CD4-positive, alpha-beta memory T cell (primary cell): ENCODE data around the gene TTYH1. TPM values are rescaled to one million over a fixed set of nuclear protein-coding genes. Genes with fewer than 3 reads are reported as not detected.
"Not testable (repeated sequence)": the region's sequence is repeated elsewhere in the genome, so short reads cannot be mapped to it uniquely, and the experiment has no call there.

Experiments
- CTCF ChIA-PET: fragments of 350-600 bp; sonication (Branson Sonifier 250); formaldehyde crosslinking; loops from one replicate; lab custom pipeline; 2021; ENCODE audit warnings: inconsistent platforms; ENCODE audit not compliant: partially characterized antibody; lab: Charles Lee
- POLR2A ChIA-PET: fragments of 350-600 bp; sonication (Branson Sonifier 250); formaldehyde crosslinking; loops from one replicate; lab custom pipeline; 2021; ENCODE audit not compliant: partially characterized antibody; lab: Charles Lee
- DNase-seq, 5 donors: peaks; one replicate each; pipeline versions ENCODE4 v3.0.0 to v3.0.0-alpha.2; 2020 to 2022; ENCODE audit warnings: mixed read lengths in 1 of 5
- H3K27ac ChIP-seq: one replicate; pipeline ENCODE4 v1.7.0; 2013; ENCODE audit warnings: low read depth, low read length
- H3K27me3 ChIP-seq: 2 replicates; pipeline ENCODE4 v1.7.0; 2013; ENCODE audit warnings: mild to moderate bottlenecking, low read length, moderate library complexity; ENCODE audit not compliant: insufficient read depth
- H3K36me3 ChIP-seq: 2 replicates; pipeline ENCODE4 v1.7.0; 2013; ENCODE audit warnings: mild to moderate bottlenecking, low read length, moderate library complexity; ENCODE audit not compliant: insufficient read depth
- H3K4me1 ChIP-seq: 2 replicates; pipeline ENCODE4 v1.7.0; 2013; ENCODE audit warnings: mild to moderate bottlenecking, low read length, moderate library complexity; ENCODE audit not compliant: insufficient read depth
- H3K4me3 ChIP-seq, 2 donors: one replicate each; pipeline ENCODE4 v1.7.0; 2013; ENCODE audit warnings: low read length in 2 of 2, mild to moderate bottlenecking in 1 of 2
- H3K9me3 ChIP-seq, 2 donors: one replicate each; pipeline ENCODE4 v1.7.0; 2013; ENCODE audit warnings: low read length in 2 of 2, control low read depth in 1 of 2; ENCODE audit not compliant: control insufficient read depth in 1 of 2
- H3K27ac Mint-ChIP-seq, 7 donors: one replicate each; pipeline ENCODE4 v1.8.0; 2020 to 2021; ENCODE audit warnings: mixed read lengths in 7 of 7, mild to moderate bottlenecking in 6 of 7, inconsistent platforms in 3 of 7, moderate library complexity in 3 of 7
- H3K27me3 Mint-ChIP-seq, 2 donors: one replicate each; pipeline ENCODE4 v1.8.0; 2020 to 2021; ENCODE audit warnings: mixed read lengths in 2 of 2
- H3K36me3 Mint-ChIP-seq, 2 donors: one replicate each; pipeline ENCODE4 v1.8.0; 2020 to 2021; ENCODE audit warnings: mixed read lengths in 2 of 2, inconsistent platforms in 1 of 2, mild to moderate bottlenecking in 1 of 2
- H3K4me1 Mint-ChIP-seq, 4 donors: one replicate each; pipeline ENCODE4 v1.8.0; 2020 to 2021; ENCODE audit warnings: mixed read lengths in 4 of 4, mild to moderate bottlenecking in 1 of 4
- H3K4me3 Mint-ChIP-seq, 8 donors: one replicate each; pipeline ENCODE4 v1.8.0; 2020 to 2021; ENCODE audit warnings: mixed read lengths in 8 of 8, mild to moderate bottlenecking in 7 of 8, moderate library complexity in 6 of 8, inconsistent platforms in 3 of 8
- H3K9me3 Mint-ChIP-seq, 8 donors: one replicate each; pipeline ENCODE4 v1.8.0; 2020 to 2021; ENCODE audit warnings: mixed read lengths in 8 of 8, mild to moderate bottlenecking in 5 of 8, inconsistent platforms in 3 of 8, moderate library complexity in 1 of 8
- intact Hi-C: fragments of 100-400 bp; cut with micrococcal nuclease; formaldehyde crosslinking; loops from one replicate; pipeline ENCODE4 v1.15.1; 2023
- polyA plus RNA-seq, 2 donors: library from polyadenylated mRNA; unstranded; fragments of 300-500 nt; fragmentation: Illumina TruSeq; gene quantifications; one replicate each; pipeline ENCODE4 v1.2.3, GENCODE V29; 2021
- total RNA-seq, 2 experiments: library from RNA; stranded (reverse); gene quantifications; one replicate each; pipeline ENCODE4 v1.2.3, GENCODE V29; 2021

Gene TTYH1
- total and polyA plus RNA-seq, 4 experiments from 2014 or later: 0.29 TPM; not detected in 3

DNA sequence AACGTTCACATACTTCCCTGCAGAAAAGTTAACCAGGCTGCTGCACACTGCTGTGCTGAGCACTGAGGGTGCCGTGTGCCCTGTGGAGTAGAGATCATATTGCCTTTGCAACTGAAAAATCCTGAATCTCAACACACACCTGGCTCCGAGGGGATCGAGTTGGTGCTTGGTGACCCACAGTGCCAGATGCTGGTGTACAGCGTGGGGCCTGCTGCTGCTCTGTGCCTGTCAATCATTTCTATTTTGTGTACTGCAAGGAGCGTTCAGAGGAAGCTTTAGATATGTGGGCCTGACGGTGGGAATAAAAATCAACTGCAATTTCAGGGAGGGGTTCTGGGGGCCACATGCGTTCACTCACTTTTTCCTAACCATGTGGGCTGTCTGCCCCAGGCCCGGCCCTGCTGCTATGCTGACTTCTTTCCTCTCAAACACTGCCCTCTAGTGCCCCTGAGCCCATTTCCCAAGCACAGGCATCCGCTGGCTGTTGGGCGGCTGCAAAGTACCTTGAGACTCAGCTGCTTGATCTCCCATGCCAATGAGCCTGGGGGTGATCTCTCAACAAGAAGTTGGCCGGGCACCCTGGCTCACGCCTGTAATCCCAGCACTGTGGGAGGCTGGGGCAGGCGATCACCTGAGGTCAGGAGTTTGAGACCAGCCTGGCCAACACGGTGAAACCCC is 24.0 kb downstream of the TTYH1 start:
- peak overlapping the region in 2 of 7 donors; percentile 44 to 60 for H3K27ac Mint-ChIP-seq

DNA sequence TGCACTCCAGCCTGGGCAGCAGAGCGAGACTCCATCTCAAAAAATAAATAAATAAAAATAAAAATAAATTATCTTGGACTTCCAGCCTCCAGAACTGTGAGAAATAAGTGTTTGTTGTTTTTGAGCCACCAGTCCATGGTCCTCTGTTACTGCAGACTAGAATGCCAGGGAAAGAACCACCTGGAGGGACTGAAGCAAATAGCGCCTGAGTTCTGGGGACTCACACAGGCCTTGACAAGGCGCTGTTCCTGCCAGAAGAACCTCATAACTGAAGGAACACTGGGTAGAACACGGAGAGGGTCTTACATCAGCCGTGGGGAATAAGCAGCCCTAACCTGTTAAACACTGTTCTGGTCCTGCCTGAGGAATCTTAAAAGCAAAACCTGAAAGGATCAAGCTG is 25.4 kb downstream of the TTYH1 start:
- Mint-ChIP-seq H3K27ac (no peak overlapping the region), H3K4me1 (peaks cover 1 to 24% (median 9%) of the 10 kb centered on the region in 4 donors), H3K4me3 (no peak overlapping the region), H3K36me3 (peaks cover 8 to 22% of the 10 kb centered on the region in 2 donors), H3K27me3 (no peaks in the 10 kb centered on the region), H3K9me3 (peaks cover 0 to 2% (median 0%) of the 10 kb centered on the region in 8 donors)
- Histone ChIP-seq H3K36me3 (peaks cover 3% of the 10 kb centered on the region), H3K9me3 (no peaks in the 10 kb centered on the region), H3K27ac (no peak overlapping the region), H3K4me3 (no peak overlapping the region), H3K4me1 (no peaks in the 10 kb centered on the region), H3K27me3 (no peaks in the 10 kb centered on the region)
- intact Hi-C loops: loop anchor here (10.0 kb wide), 1 partner anchor 1214 kb away; the partner anchor contains the start of gene U2AF2
- CTCF ChIA-PET: no interaction called here
- no peak for DNase-seq
- POLR2A ChIA-PET: no interaction called here

More for the DNA sequence above, 24.0 kb downstream of the TTYH1 start:
- Histone ChIP-seq H3K4me1 (no peaks in the 10 kb centered on the region), H3K27ac (no peak overlapping the region), H3K36me3 (no peaks in the 10 kb centered on the region), H3K4me3 (no peak overlapping the region), H3K27me3 (no peaks in the 10 kb centered on the region), H3K9me3 (no peaks in the 10 kb centered on the region)
- ChIA-PET POLR2A (interaction anchor here (2.0 kb wide), 2 partner anchors 9 kb away, joined by 7 to 12 read pairs; partner anchors contain the start of gene LENG8), CTCF (interaction anchor here (1.4 to 1.7 kb wide), 2 partner anchors 9 to 114 kb away, joined by 5 to 10 read pairs; partner anchors contain the start of gene LENG8)
- no peak for DNase-seq
- no peaks in the 10 kb centered on the region for H3K9me3 Mint-ChIP-seq
- H3K36me3 Mint-ChIP-seq: peaks cover 4 to 14% of the 10 kb centered on the region in 2 donors
- peaks cover 9 to 33% (median 16%) of the 10 kb centered on the region in 4 donors for H3K4me1 Mint-ChIP-seq
- H3K4me3 Mint-ChIP-seq: no peak overlapping the region
- intact Hi-C loops: no loop called here
- no peaks in the 10 kb centered on the region for H3K27me3 Mint-ChIP-seq

DNA sequence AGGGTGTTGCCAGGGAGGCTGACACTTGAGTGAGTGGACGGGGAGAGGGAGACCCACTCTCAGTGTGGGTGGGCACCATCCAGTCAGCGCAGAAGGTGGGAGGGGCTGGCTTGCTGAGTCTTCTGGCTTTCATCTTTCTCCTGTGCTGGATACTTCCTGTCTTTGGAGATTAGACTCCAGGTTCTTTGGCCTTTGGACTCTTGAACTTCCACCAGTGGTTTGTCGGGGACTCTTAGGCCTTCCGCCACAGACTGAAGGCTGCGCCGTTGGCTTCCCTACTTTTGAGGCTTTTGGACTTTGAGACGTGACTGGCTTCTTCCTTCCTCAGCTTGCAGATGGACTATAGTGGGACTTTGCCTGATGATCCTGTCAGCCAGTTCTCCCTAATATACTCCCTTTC is 29.5 kb downstream of the TTYH1 start:
- ChIA-PET POLR2A (no interaction called here), CTCF (no interaction called here)
- Mint-ChIP-seq H3K4me3 (peak overlapping the region in 1 of 8 donors; percentile 23), H3K9me3 (peaks cover 0 to 9% (median 0%) of the 10 kb centered on the region in 8 donors), H3K27ac (peak overlapping the region in 3 of 7 donors; percentile 24 to 49 (median 43)), H3K36me3 (peaks cover 8 to 39% of the 10 kb centered on the region in 2 donors), H3K4me1 (peaks cover 14 to 34% (median 24%) of the 10 kb centered on the region in 4 donors), H3K27me3 (no peaks in the 10 kb centered on the region)
- intact Hi-C loops: loop anchor here (5.0 to 10.0 kb wide), 3 partner anchors 242 to 1210 kb away; partner anchors contain the start of genes MYADM, RPS9 and U2AF2
- no peak for DNase-seq
- peaks cover 5% of the 10 kb centered on the region for H3K36me3 ChIP-seq
- H3K9me3 ChIP-seq: no peaks in the 10 kb centered on the region
- no peak overlapping the region for H3K27ac ChIP-seq
- H3K4me1 ChIP-seq: peaks cover 15% of the 10 kb centered on the region
- H3K4me3 ChIP-seq: no peak overlapping the region
- H3K27me3 ChIP-seq: no peaks in the 10 kb centered on the region

DNA sequence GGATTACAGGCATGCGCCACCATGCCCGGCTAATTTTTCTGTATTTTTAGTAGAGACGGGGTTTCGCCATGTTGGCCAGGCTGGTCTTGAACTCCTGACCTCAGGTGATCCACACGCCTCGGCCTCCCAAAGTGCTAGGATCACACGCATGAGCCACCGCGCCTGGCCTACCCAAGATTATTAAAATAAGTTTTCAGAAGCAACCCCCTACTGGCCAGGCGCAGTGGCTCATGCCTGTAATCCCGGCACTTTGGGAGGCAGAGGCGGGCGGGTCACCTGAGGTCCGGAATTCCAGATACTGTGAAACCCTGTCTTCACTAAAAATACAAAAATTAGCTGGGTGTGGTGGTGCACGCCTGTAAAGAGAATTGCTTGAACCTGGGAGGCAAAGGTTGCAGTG is 31.1 kb downstream of the TTYH1 start:
- H3K4me3 Mint-ChIP-seq, H3K27me3 Mint-ChIP-seq, H3K27ac Mint-ChIP-seq, H3K9me3 ChIP-seq, H3K9me3 Mint-ChIP-seq, CTCF ChIA-PET, DNase-seq, H3K27me3 ChIP-seq, H3K27ac ChIP-seq, H3K4me3 ChIP-seq: not testable (repeated sequence)
- intact Hi-C loops: loop anchor here (5.0 to 10.0 kb wide), 3 partner anchors 244 to 1208 kb away; partner anchors contain the start of genes MYADM, RPS9 and U2AF2
- POLR2A ChIA-PET: interaction anchor here (1.0 to 6.4 kb wide), 2 partner anchors 10 to 16 kb away, joined by 3 to 142 read pairs; partner anchors contain the start of gene LENG9
- H3K36me3 Mint-ChIP-seq: peaks cover 13 to 48% of the 10 kb centered on the region in 2 donors
- peaks cover 24 to 46% (median 35%) of the 10 kb centered on the region in 4 donors for H3K4me1 Mint-ChIP-seq
- H3K36me3 ChIP-seq: peaks cover 10% of the 10 kb centered on the region
- peaks cover 31% of the 10 kb centered on the region for H3K4me1 ChIP-seq

DNA sequence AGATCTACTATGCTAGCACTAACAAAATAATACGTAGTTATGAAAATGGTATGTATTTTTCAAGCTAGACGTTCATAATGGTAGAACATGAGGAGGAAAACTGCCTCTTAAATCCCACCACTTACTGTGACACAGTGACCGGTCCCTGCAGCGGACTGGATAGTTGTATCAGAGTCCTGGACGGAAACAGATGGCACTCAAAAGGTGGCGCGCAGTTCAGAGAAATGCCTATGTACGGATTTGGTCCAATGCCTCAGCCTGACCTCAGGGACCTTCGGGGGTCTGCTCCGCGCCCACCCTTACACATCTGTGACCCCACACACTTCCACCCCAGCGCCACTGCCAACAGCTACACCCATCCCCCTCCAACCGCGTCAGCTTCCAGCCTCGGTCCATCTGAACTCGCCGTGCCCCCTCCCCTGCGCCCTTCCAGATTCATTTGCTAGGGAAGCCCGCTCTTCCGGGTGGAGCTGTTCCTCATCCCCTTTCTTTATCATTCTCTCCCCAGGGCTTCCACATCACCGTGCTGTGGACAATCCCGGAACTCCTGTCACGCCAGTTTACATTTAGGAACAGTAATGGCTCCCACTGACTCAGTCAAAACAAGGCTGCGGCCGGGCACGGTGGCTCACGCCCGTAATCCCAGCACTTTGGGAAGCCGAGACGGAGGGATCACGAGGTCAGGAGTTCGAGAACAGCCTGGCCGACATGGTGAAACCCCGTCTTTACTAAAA is 32.9 kb downstream of the TTYH1 start:
- intact Hi-C loops: loop anchor here (5.0 to 10.0 kb wide), 3 partner anchors 246 to 1207 kb away; partner anchors contain the start of genes MYADM, RPS9 and U2AF2
- POLR2A ChIA-PET: interaction anchor here (0.6 to 6.4 kb wide), 24 partner anchors 10 to 1207 kb away, joined by 3 to 142 read pairs (median 4); partner anchors contain the start of genes CDC42EP5, CNOT3, FIZ1 and KMT5C
- CTCF ChIA-PET: interaction anchor here (0.7 to 2.0 kb wide), 6 partner anchors 10 to 94 kb away, joined by 3 to 10 read pairs (median 4); partner anchors contain the start of gene LENG9
- Histone ChIP-seq H3K9me3 (no peaks in the 10 kb centered on the region), H3K27ac (peak overlapping the region; percentile 93), H3K4me3 (peak overlapping the region; percentile 75 to 98), H3K27me3 (no peaks in the 10 kb centered on the region), H3K4me1 (peaks cover 46% of the 10 kb centered on the region), H3K36me3 (peaks cover 29% of the 10 kb centered on the region)
- H3K27me3 Mint-ChIP-seq: peaks cover 0 to 3% of the 10 kb centered on the region in 2 donors
- peak overlapping the region; percentile 96 to 100 (median 99) for H3K27ac Mint-ChIP-seq
- DNase-seq: no peak
- H3K4me3 Mint-ChIP-seq: peak overlapping the region; percentile 91 to 100 (median 98)
- peaks cover 25 to 62% (median 40%) of the 10 kb centered on the region in 4 donors for H3K4me1 Mint-ChIP-seq
- peaks cover 21 to 63% of the 10 kb centered on the region in 2 donors for H3K36me3 Mint-ChIP-seq
- H3K9me3 Mint-ChIP-seq: peaks cover 0 to 9% (median 0%) of the 10 kb centered on the region in 8 donors

DNA sequence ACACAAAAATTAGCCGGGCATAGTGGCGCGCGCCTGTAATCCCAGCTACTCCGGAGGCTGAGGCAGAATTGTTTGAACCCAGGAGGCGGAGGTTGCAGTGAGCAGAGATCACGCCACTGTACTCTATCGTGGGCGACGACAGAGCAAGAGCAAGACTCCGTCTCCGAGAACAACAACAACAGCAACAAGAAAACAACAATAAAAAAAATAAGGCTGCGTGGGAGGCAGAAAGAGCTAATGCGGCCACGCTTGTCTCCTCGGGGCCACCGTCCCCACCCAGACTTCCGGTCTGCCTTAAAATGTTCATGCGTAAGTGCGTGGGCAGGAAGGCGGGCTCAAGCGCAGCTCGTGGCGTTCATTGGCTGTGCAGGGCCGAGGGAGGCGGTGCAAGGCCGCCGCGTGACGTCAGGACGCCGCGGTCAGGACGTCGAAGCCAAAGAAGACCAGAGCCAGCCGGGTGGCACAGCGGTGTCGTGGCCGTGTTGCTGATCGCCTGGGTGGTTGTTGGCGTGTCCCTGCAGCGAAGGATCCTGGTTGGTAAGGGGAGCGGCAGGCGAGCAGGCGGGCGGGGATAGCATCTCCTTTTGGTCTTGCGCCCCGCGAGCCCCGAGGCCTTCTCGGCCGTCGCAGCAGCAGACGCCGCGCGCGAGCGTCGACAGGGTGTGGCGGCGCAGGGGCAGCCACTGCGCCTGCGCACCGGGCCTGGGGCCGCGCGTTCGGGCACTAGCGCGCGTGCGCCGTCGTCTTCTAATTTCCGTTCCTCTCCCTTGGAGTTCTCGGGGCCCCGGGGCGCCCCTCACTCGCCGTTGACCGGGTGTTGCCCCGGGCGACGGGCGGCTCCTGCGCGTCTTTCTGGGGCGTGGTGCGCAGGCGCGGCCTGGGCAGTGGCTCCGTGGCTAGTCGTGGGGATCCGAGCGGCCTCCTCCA is 33.8 kb downstream of the TTYH1 start, which contains the start of gene LENG8:
Gene LENG8, plus strand, starts transcription at position 426 of the 927 bp plus-strand sequence. CDS start 2,146 bp downstream, outside the sequence.
- Histone ChIP-seq H3K36me3 (peaks cover 37% of the 10 kb centered on the region), H3K4me3 (peak within 1 kb of the TSS; percentile 75 to 98), H3K27ac (peak within 1 kb of the TSS; percentile 93), H3K27me3 (no peaks in the 10 kb centered on the region), H3K4me1 (peaks cover 46% of the 10 kb centered on the region), H3K9me3 (no peaks in the 10 kb centered on the region)
- DNase-seq: peak; percentile 98 to 99 (median 99)
- intact Hi-C loops: loop anchor here (1.0 to 10.0 kb wide), 5 partner anchors 14 to 1206 kb away; partner anchors contain the start of genes LENG9, MYADM, PRPF31 and RPS9
- Mint-ChIP-seq H3K27ac (peak within 1 kb of the TSS; percentile 96 to 100 (median 99)), H3K4me3 (peak within 1 kb of the TSS; percentile 91 to 100 (median 98)), H3K36me3 (peaks cover 27 to 70% of the 10 kb centered on the region in 2 donors), H3K4me1 (peaks cover 25 to 69% (median 41%) of the 10 kb centered on the region in 4 donors), H3K9me3 (peaks cover 0 to 9% (median 0%) of the 10 kb centered on the region in 8 donors), H3K27me3 (peaks cover 0 to 3% of the 10 kb centered on the region in 2 donors)
- POLR2A ChIA-PET: interaction anchor here (0.7 to 6.4 kb wide), 22 partner anchors 11 to 1206 kb away, joined by 3 to 142 read pairs (median 4); partner anchors contain the start of genes CDC42EP5, CNOT3, FIZ1 and KMT5C
- CTCF ChIA-PET: interaction anchor here (0.7 to 2.0 kb wide), 6 partner anchors 10 to 94 kb away, joined by 3 to 10 read pairs (median 4); partner anchors contain the start of gene LENG9
